ENCODE measurements around the gene RPEL1. TPM values are rescaled to one million over a fixed set of nuclear protein-coding genes. Genes with fewer than 3 reads are reported as not detected.
"Not testable (repeated sequence)": the region's sequence is repeated elsewhere in the genome, so short reads cannot be mapped to it uniquely, and the experiment has no call there.

The RPEL1 gene
- total RNA-seq = not detected in 2 replicates

DNA sequence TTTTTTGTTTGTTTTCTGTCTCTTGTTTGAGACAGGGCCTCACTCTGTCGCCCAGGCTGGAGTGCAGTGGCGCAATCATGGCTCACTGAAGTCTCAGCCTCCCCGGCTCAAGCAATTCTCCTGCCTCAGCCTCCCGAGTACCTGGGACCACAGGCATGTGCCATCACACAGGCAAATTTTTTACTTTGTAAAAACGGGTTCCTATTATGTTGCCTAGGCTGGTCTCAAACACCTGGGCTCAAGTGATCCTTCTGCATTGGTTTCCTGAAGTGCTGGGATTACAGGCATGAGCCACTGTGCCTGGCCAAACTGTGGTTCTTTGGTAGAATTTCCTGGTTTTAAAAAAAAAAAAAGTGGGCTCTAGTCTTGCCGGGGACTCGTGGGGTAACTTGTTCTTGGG is at the start of gene RPEL1:
TSS of gene RPEL1 (plus strand) at position 301 of the 400 bp plus-strand sequence. CDS start 110 bp downstream, outside the sequence.
- not testable (repeated sequence) for DNase-seq; ATAC-seq (ENCODE audit: low read depth); H3K9me3 Mint-ChIP-seq; H3K36me3 Mint-ChIP-seq (ENCODE audit: low read depth); H3K4me3 Mint-ChIP-seq; H3K27ac Mint-ChIP-seq; H3K27me3 Mint-ChIP-seq
- intact Hi-C loops (cut with micrococcal nuclease) = loop anchor here (2.0 to 10.0 kb wide), 2 partner anchors 53 to 111 kb away; partner anchors contain the start of gene NT5C2
- CTCF ChIA-PET = interaction anchor here (1.0 to 5.4 kb wide), 4 partner anchors 79 to 330 kb away, joined by 3 to 84 read pairs (median 10); partner anchors contain the start of gene CNNM2
- peaks cover 13% of the 10 kb centered on the region for H3K4me1 Mint-ChIP-seq
- POLR2A ChIA-PET = interaction anchor here (1.9 kb wide), 1 partner anchor 328 kb away, joined by 12 read pairs; the partner anchor contains the start of gene CNNM2

DNA sequence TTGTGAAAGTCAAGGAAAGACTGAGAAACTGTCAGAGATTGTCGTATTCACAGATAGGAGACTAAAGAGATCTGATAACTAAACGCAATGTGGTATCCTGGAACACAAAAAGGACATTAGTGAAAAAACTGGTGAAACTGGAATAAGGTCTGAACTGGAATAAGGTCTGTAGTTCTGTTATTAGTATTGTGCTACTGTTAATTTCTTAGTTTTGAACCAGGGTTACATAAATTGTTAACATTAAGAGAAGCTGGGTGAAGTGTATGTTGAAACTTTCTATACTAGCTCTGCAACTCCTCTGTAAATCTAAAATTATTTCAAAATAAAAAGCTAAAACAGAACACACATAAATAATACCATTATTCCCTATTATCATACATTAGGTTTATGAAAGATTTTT is 49.2 kb upstream of the RPEL1 start:
- H3K36me3 Mint-ChIP-seq (ENCODE audit: low read depth) = peaks cover 7% of the 10 kb centered on the region
- no peak for DNase-seq
- TF ChIP-seq, protein P1, sequence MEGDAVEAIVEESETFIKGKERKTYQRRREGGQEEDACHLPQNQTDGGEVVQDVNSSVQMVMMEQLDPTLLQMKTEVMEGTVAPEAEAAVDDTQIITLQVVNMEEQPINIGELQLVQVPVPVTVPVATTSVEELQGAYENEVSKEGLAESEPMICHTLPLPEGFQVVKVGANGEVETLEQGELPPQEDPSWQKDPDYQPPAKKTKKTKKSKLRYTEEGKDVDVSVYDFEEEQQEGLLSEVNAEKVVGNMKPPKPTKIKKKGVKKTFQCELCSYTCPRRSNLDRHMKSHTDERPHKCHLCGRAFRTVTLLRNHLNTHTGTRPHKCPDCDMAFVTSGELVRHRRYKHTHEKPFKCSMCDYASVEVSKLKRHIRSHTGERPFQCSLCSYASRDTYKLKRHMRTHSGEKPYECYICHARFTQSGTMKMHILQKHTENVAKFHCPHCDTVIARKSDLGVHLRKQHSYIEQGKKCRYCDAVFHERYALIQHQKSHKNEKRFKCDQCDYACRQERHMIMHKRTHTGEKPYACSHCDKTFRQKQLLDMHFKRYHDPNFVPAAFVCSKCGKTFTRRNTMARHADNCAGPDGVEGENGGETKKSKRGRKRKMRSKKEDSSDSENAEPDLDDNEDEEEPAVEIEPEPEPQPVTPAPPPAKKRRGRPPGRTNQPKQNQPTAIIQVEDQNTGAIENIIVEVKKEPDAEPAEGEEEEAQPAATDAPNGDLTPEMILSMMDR (IDR thresholded peaks at IDR 0.05) = no peak
- peaks cover 26% of the 10 kb centered on the region for H3K4me1 Mint-ChIP-seq
- intact Hi-C loops (cut with micrococcal nuclease) = no loop called here
- POLR2A ChIA-PET = no interaction called here
- no peak for ATAC-seq (ENCODE audit: low read depth)
- CTCF ChIA-PET = no interaction called here
- no peaks in the 10 kb centered on the region for H3K27me3 Mint-ChIP-seq
- H3K9me3 Mint-ChIP-seq = no peaks in the 10 kb centered on the region
- H3K4me3 Mint-ChIP-seq = no peak overlapping the region
- H3K27ac Mint-ChIP-seq = no peak overlapping the region

DNA sequence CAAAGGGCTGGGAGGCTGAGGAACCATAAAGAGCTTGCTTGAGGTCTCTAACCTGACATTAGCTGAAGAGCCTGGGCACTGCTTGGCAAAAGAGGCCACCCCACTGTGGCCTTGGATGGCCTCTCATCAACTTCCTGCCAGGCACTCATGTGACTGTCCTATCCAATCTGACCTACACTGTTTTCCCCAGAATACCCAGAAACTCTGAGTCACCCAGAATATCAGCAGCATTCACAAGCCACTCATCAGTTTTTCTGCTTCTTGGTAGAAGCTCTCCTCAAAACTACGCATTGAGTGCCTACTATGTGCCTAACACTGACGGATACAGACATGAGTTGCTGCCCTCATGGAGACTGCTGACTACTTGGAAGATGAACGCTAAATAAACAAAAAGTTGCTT is 48.5 kb upstream of the RPEL1 start:
- no peaks in the 10 kb centered on the region for H3K27me3 Mint-ChIP-seq
- H3K4me3 Mint-ChIP-seq = no peak overlapping the region
- intact Hi-C loops (cut with micrococcal nuclease) = no loop called here
- peaks cover 4% of the 10 kb centered on the region for H3K36me3 Mint-ChIP-seq (ENCODE audit: low read depth)
- DNase-seq (no peak), ATAC-seq (ENCODE audit: low read depth) (no peak)
- CTCF ChIA-PET = no interaction called here
- no peak overlapping the region for H3K27ac Mint-ChIP-seq
- H3K9me3 Mint-ChIP-seq = no peaks in the 10 kb centered on the region
- POLR2A ChIA-PET = no interaction called here
- H3K4me1 Mint-ChIP-seq = peaks cover 19% of the 10 kb centered on the region
- TF ChIP-seq, protein P1 (IDR thresholded peaks at IDR 0.05) = no peak

DNA sequence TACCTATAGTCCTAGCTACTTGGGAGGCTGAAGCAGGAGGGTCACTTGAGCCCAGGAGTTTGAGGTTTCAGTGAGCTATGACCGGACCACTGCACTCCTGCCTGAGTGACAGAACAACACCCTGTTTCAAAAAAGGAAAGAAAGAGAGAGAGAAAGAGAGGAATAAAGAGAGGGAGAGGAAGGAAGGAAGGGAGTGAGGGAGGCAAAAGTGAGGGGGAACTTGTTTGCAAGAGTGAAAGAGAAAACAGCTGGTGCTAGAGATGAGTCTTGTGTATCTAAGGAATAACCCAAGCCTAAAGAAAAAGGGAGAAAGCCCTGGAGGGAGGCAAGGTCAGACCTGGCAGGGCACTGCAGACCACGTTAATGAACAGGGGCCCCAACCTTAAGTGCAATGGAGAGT is 47.8 kb upstream of the RPEL1 start:
- Mint-ChIP-seq H3K9me3 (no peaks in the 10 kb centered on the region), H3K4me3 (no peak overlapping the region), H3K36me3 (ENCODE audit: low read depth) (no peaks in the 10 kb centered on the region), H3K27me3 (no peaks in the 10 kb centered on the region), H3K27ac (no peak overlapping the region), H3K4me1 (peaks cover 15% of the 10 kb centered on the region)
- ATAC-seq (ENCODE audit: low read depth) (no peak), DNase-seq (no peak)
- ChIA-PET CTCF (no interaction called here), POLR2A (no interaction called here)
- TF ChIP-seq, protein P1 (IDR thresholded peaks at IDR 0.05) = no peak
- intact Hi-C loops (cut with micrococcal nuclease) = no loop called here

DNA sequence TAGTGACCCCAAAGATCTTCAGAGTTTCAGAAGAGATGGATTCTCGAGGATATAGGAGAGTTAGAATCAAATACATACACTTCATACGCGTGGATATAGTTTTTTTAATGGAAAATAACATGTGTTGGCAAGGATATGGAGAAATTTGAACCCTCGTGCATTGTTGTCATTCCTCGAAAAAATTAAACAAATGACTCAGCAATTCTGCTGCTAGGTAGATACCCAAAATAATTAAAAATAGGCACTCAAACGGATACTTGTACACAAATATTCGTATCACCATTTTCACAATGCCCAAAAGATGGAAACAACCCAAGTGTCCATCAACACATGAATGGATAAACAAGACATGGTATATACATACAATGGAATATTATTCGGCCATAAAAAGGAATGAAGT is 47.0 kb upstream of the RPEL1 start:
- TF ChIP-seq, protein P1 (IDR thresholded peaks at IDR 0.05) = no peak
- Mint-ChIP-seq H3K4me1 (peaks cover 10% of the 10 kb centered on the region), H3K36me3 (ENCODE audit: low read depth) (no peaks in the 10 kb centered on the region), H3K27ac (no peak overlapping the region), H3K4me3 (no peak overlapping the region), H3K27me3 (no peaks in the 10 kb centered on the region), H3K9me3 (no peaks in the 10 kb centered on the region)
- intact Hi-C loops (cut with micrococcal nuclease) = no loop called here
- ChIA-PET CTCF (no interaction called here), POLR2A (no interaction called here)
- ATAC-seq (ENCODE audit: low read depth) = no peak
- DNase-seq = no peak

DNA sequence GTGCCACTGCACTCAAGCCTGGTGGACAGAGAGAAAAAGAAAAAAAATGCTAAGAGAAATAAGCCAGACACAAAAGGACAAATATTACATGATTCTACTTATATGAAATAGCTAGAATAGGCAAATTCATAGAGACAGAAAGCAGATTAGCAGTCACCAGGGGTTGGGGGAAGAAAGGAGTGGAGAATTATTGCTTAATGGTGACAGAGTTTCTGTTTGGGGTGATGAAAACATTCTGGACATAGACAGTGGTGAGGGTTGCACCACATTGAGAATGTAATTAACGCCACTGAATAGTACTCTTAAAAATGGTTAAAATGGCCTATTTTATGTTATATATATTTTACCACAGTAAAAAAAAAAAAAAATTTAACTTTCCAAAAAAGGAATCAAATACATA is 46.2 kb upstream of the RPEL1 start:
- ChIA-PET POLR2A (no interaction called here), CTCF (no interaction called here)
- Mint-ChIP-seq H3K27ac (no peak overlapping the region), H3K9me3 (no peaks in the 10 kb centered on the region), H3K27me3 (no peaks in the 10 kb centered on the region), H3K36me3 (ENCODE audit: low read depth) (no peaks in the 10 kb centered on the region), H3K4me1 (peaks cover 2% of the 10 kb centered on the region), H3K4me3 (no peak overlapping the region)
- no peak for ATAC-seq (ENCODE audit: low read depth)
- DNase-seq = no peak
- intact Hi-C loops (cut with micrococcal nuclease) = no loop called here
- TF ChIP-seq, protein P1 (IDR thresholded peaks at IDR 0.05) = no peak

Measured in activated B cell treated with CpG ODN at 0.5 μM for 24 hours (primary cell).